PC-3 (cell line): Measurements from ENCODE around the gene USP4.

Experiments used
- CTCF ChIP-seq: fragments of 300-600 bp; sonication (generic); conservative IDR thresholded peaks from 2 replicates; pipeline ENCODE4 v1.5.1; 2017; ENCODE audit warnings: antibody characterized with exemption, low read depth, mild to moderate bottlenecking, low read length
- EZH2phosphoT487 ChIP-seq: fragments of 300-600 bp; sonication (generic); IDR thresholded peaks from 2 replicates; pipeline ENCODE4 v1.6.1; 2018; ENCODE audit warnings: mild to moderate bottlenecking, antibody characterized with exemption, low read length, borderline replicate concordance

- TF ChIP-seq CTCF (no peak), EZH2phosphoT487 (no peak)
Observed at GRCh38 chr3:49255718-49256511, 83.9 kb downstream of the USP4 start.
